HG03064 (cell line): Measurements from ENCODE around the gene ALAD.

Experiments
- ATAC-seq: cut with Tn5 transposase; IDR thresholded peaks from one replicate; pipeline ENCODE4 v1.9.1; 2021; ENCODE audit warnings: low read depth; ENCODE audit not compliant: unreplicated experiment

Gene ALAD

DNA sequence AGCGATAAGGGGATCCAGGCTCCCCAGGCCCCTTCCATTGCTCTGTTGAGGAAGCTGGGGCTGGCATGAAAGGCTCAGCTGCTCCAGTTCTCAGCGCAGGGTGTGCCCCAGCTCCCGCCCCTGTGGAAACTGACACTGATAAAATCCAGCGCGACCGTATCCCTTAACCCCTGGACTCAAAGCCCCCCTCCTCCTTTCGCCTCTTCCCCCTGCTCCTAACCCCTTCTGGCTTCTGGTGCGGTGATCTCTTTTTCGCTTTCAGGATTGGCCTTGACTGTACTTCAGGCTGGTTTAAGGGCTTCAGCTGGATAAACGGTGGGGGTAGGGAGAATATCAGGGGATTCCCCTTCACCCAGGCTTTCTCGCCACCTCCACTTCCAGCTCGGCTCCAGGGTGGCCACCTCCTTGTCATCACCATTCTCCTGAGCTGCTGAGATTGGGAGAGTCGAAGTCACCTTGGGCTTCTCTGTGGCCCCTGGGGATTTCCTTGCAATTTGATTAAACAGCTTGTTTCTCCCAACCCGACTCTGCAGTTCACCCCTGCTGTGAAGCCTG, 50.9 kb downstream of the ALAD start:
- ATAC-seq: no peak

DNA sequence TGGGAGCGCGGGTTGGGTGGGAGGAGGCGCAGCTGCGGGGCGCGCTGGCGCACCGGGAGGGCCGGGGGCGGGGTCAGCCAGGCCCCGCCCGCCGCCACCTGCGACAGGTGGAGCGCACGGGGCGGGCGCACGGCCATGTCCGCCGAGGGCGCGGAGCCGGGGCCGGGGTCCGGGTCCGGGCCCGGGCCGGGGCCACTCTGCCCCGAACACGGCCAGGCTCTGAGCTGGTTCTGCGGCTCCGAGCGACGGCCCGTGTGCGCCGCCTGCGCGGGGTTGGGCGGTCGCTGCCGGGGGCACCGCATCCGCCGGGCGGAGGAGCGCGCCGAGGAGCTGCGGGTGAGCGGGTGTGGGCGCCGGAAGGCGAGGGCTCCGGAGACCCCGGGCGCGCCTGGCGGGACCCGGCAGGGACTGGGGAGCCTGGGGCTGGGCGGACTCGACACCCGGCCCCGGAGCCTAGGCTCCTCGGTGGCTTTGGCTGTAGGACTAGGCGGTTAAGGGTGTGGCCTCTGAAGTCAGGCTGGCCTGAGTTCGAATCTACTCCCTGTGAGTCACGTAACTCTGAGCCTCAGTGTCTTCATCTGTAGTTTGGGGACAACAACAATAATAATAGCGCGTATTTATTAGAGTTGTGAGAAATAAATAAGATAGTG, 51.5 kb downstream of the ALAD start, which contains the start of gene BSPRY:
Gene BSPRY (plus strand): TSS at position 97 of the 650 bp plus-strand sequence. CDS start 39 bp downstream, at position 136.
- ATAC-seq: peak; percentile 44

DNA sequence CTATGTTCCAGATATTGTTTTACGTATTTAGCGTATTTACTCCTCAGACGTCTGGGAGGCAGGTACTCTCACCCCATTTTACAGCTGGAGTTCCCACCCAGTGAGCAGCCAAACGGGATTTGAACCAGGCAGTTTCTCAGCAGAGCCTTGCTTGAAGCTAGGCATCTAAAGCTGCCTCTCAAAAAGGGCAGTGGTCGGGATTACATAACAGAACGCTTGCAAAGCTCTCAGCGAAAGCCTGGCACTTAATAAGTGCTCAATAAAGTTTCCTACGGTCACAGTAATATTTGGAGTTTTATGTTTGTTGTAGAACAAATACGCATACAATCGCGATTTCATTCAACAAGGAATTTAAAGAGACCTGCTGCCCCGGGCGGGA, 52.0 kb downstream of the ALAD start:
- no peak for ATAC-seq

DNA sequence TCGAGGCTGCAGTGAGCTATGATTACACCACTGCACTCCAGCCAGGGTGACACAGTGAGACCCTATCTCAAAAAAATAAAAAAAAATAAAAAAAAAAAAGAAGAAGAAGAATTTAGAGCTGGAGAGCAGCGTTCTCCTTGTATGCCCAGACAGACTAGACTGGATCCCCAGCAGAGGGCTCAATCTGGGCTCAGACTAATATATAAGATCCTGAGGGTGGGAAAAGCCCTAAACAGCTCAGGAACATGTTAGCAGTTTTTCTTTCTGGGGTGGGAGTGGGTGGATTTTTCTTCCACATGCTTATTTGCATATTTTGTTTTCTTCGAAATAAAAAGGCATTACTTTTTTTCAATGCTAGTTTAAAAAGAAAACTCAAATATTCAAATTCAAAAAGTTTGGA, 52.6 kb downstream of the ALAD start:
- no peak for ATAC-seq

DNA sequence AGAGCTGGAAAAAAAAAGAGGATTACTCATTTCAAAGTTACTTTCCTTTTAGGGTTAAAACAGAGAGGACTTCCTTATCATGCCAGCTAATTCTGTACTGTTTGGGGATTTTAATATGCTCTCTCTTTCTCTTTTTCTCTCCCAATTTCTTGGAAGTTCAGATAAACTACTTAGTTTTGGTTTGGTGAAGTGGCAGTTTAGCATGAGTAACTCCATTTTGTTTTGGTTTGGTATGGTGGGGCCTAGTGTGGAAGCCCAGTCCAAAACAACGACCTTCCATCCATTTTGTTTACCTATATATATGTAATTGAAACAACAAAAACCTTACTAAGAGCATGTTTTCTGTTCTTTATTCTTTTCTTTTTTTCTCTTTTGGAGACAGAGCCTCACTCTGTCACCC, 55.4 kb downstream of the ALAD start:
- no peak for ATAC-seq

DNA sequence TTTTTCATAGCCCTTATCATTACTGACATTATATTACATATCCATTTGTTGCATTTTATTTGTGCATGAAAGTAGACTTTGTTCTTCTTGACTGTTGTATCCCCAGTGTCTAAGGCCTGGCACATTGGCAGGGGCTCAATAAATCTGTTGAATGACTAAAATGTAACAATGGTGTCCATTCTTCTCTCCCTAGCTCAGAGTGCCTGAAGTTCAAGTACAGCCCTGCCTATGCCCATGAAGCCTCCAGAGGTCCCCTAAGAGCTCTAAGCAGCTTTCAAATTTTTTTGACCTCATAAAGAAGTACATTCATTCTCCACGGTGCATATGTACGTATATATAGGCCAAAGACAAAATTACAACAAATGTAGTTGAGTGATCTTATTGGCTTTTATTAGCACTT, 55.9 kb downstream of the ALAD start:
- ATAC-seq: no peak

DNA sequence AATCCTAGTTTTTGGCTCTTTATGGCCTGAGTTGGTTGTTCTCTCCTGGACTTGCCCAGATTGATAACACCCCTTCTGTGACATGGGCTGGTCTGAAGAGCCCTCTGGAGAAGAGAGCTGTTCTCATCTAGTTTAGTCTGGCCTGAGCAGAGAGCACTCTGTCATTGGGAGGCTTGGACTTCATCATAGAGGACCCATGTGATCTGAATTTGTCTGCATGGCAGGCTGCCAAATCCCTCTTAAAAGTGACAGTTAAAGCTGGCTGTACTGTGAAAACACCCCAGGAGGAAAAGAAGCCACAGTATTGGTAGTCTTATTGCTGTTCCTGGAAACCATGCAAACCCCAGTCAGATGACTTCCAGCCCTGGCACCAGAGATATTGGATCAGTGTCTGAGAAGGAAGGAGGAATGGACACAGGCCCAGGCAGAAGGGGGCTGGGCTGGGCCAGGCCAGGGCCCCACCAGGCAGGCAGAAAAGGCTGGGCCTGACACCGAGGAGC, 57.3 kb downstream of the ALAD start:
- no peak for ATAC-seq

DNA sequence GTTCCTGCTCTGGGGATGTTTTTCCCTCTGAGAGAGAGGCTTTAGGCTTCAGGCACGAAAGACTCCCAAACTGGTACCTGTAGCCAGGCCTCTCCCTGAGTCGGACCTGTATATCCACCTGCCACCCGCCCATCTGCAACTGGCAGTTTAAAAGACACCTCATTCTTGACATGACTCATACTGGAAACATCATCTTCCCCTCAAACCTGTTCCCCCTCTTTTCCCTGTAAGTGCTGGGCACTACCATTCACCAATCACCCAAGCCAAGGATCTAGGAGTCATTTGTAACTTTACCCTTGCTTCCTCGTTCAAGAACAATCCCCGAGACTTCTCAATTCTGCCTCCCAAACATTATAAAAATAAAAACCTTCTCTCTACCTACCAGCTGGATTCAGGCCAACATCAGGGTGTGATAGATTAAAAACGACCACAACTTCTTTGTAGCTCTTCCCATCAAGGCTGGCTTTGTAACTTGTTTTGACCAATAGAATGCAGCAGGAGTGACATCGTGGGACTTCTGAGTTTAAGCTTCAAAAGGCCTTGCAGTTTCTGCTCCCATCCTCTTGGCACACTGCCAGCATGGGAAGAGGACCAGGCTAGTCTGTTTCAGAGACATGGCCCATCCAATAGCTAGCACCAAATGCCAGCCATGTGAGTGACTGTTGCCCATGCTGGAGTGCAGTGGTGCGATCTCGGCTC, 59.2 kb downstream of the ALAD start:
- ATAC-seq: no peak

DNA sequence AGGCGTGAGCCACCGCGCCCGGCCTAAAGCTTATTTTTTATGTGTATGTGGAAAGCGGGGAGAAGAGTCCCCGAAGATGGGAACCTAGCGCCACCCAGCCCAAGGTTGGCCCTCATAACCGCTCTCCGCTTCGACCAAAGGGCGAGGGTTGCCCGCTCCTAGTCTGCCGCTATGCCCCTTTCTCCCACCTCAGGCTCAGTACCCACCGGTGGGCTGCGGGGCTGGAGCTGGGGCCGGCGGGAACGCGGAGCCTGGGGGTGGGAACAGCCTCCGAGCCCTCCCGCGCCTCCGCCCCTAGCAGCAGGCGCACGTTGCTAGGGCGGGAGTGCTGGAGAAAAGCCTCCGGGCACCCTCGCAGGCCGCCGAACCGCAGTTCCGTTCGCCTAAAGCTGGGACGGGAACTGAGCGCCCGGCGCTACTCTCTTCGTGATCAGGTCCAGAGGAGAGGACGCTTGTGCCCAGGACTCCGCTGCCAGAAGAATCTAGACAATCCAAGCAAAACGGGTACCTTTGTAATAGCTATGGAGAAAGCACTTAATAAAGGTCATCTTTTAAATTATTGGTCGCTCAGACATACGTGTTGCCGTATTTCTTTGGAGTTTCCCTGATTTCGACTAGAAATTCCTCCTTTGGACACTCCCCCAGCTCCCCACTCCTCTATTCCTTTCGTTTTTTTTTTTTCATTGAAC, 60.9 kb downstream of the ALAD start, which contains the start of gene WDR31:
Gene WDR31 (minus strand): TSS at position 265 of the 689 bp plus-strand sequence. CDS start 8,253 bp downstream, outside the sequence.
- peak; percentile 98 for ATAC-seq

DNA sequence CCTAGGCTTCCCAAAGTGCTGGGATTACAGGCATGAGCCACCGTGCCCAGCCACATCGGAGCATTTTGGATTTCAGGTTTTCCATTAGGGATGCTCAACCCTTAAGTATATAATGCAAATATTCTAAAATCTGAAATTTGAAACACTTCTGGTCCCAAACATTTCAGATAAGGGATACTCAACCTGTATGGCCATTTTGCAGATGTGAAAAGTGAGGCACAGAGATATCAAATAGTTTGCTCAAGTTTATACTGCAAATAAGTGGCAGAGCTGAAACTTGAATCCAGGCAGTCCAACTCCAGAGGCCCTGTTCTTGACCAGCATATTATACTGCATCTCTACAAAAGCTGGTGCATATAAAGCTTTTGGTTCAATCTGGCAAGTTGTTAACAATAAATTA, 63.4 kb downstream of the ALAD start:
- no peak for ATAC-seq
